ENCODE measurements around the gene DOCK10.
A peak's percentile ranks its signal among the peaks of the same experiment; 100 is the strongest.
"Not testable (repeated sequence)": the region's sequence is repeated elsewhere in the genome, so short reads cannot be mapped to it uniquely, and the experiment has no call there.

DOCK10 gene

GRCh38 chr2:224946895-224947294, 95.4 kb downstream of the DOCK10 start:
- DNase-seq (ENCODE audit: low read depth): no peak

GRCh38 chr2:224944707-224945547, 97.3 kb downstream of the DOCK10 start:
- DNase-seq (ENCODE audit: low read depth): no peak

GRCh38 chr2:224943601-224944041, 98.6 kb downstream of the DOCK10 start:
- DNase-seq (ENCODE audit: low read depth): not testable (repeated sequence)

- no peak for DNase-seq (ENCODE audit: low read depth)
Observed at GRCh38 chr2:224941960-224942359, 100.3 kb downstream of the DOCK10 start.

GRCh38 chr2:224940618-224941017, 101.7 kb downstream of the DOCK10 start:
- DNase-seq (ENCODE audit: low read depth): no peak

- no peak for DNase-seq (ENCODE audit: low read depth)
Observed at GRCh38 chr2:224938651-224939182, 103.6 kb downstream of the DOCK10 start.

- DNase-seq (ENCODE audit: low read depth): no peak
Observed at GRCh38 chr2:224937887-224938286, 104.4 kb downstream of the DOCK10 start.

GRCh38 chr2:224934526-224935188, 107.6 kb downstream of the DOCK10 start:
- DNase-seq (ENCODE audit: low read depth): no peak

- DNase-seq (ENCODE audit: low read depth): no peak
Observed at GRCh38 chr2:224933431-224933830, 108.8 kb downstream of the DOCK10 start.

GRCh38 chr2:224932522-224932921, 109.7 kb downstream of the DOCK10 start:
- DNase-seq (ENCODE audit: low read depth): no peak

GRCh38 chr2:224931956-224932355, 110.3 kb downstream of the DOCK10 start:
- DNase-seq (ENCODE audit: low read depth): no peak

- no peak for DNase-seq (ENCODE audit: low read depth)
Observed at GRCh38 chr2:224930990-224931389, 111.3 kb downstream of the DOCK10 start.

- DNase-seq (ENCODE audit: low read depth): no peak
Observed at GRCh38 chr2:224930124-224930523, 112.1 kb downstream of the DOCK10 start.

- DNase-seq (ENCODE audit: low read depth): no peak
Observed at GRCh38 chr2:224929512-224929911, 112.8 kb downstream of the DOCK10 start.

- DNase-seq (ENCODE audit: low read depth): peak; percentile 37
Observed at GRCh38 chr2:224927646-224928173, 114.6 kb downstream of the DOCK10 start.

GRCh38 chr2:224927011-224927410, 115.3 kb downstream of the DOCK10 start:
- no peak for DNase-seq (ENCODE audit: low read depth)

GRCh38 chr2:224925810-224926100, 116.5 kb downstream of the DOCK10 start:
- DNase-seq (ENCODE audit: low read depth): no peak

GRCh38 chr2:224925061-224925809, 117.0 kb downstream of the DOCK10 start:
- DNase-seq (ENCODE audit: low read depth): no peak

- DNase-seq (ENCODE audit: low read depth): no peak
Observed at GRCh38 chr2:224924631-224925030, 117.6 kb downstream of the DOCK10 start.

GRCh38 chr2:224922142-224922727, 120.0 kb downstream of the DOCK10 start:
- DNase-seq (ENCODE audit: low read depth): no peak

- no peak for DNase-seq (ENCODE audit: low read depth)
Observed at GRCh38 chr2:224919472-224920110, 122.7 kb downstream of the DOCK10 start.

All from stimulated activated CD8-positive, alpha-beta memory T cell treated with anti-CD3 and anti-CD28 coated beads, Interleukin-7, amount 100 ng/mL, for 24 hours (primary cell).